HEK293T (cell line): ENCODE measurements around the gene ANKDD1B.

Experiments used
- CTCF ChIA-PET: fragments of 350-600 bp; formaldehyde crosslinking; extraction: SDS; loops from one replicate; lab custom pipeline; 2021; ENCODE audit warnings: antibody characterized with exemption, inconsistent platforms; lab: Yijun Ruan, JAX
- POLR2A ChIA-PET: fragments of 350-600 bp; formaldehyde crosslinking; extraction: SDS; loops from one replicate; lab custom pipeline; 2020; ENCODE audit warnings: antibody characterized with exemption, inconsistent platforms; lab: Yijun Ruan, JAX
- DNase-seq: peaks from one replicate; pipeline ENCODE4 v3.0.0; 2012; ENCODE audit warnings: mixed read lengths; ENCODE audit errors: extremely low spot score
- ARNT ChIP-seq: fragments of 450-650 bp; IDR thresholded peaks from 2 replicates; pipeline ENCODE4 v1.6.1; 2017; ENCODE audit warnings: mild to moderate bottlenecking
- BHLHE40 ChIP-seq: fragments of 450-650 bp; IDR thresholded peaks from 2 replicates; pipeline ENCODE4 v1.6.1; 2016; ENCODE audit warnings: mild to moderate bottlenecking, moderate library complexity, borderline replicate concordance
- CTBP1 ChIP-seq: fragments of 450-650 bp; IDR thresholded peaks from 2 replicates; pipeline ENCODE4 v1.6.1; 2016; ENCODE audit warnings: borderline replicate concordance
- ELF4 ChIP-seq: fragments of 450-650 bp; IDR thresholded peaks from 2 replicates; pipeline ENCODE4 v1.6.1; 2017; ENCODE audit warnings: antibody characterized with exemption
- FOXA1 ChIP-seq: fragments of 450-650 bp; IDR thresholded peaks from 2 replicates; pipeline ENCODE4 v1.6.1; 2016; ENCODE audit warnings: mild to moderate bottlenecking
- FOXK2 ChIP-seq: fragments of 450-650 bp; IDR thresholded peaks from 2 replicates; pipeline ENCODE4 v1.6.1; 2016; ENCODE audit warnings: mild to moderate bottlenecking
- FOXM1 ChIP-seq: fragments of 450-650 bp; IDR thresholded peaks from 2 replicates; pipeline ENCODE4 v1.6.1; 2017; ENCODE audit warnings: mild to moderate bottlenecking, borderline replicate concordance
- HDGF ChIP-seq: fragments of 450-650 bp; IDR thresholded peaks from 2 replicates; pipeline ENCODE4 v1.6.1; 2017; ENCODE audit warnings: antibody characterized with exemption, borderline replicate concordance
- L3MBTL2 ChIP-seq: fragments of 450-650 bp; conservative IDR thresholded peaks from 2 replicates; pipeline ENCODE4 v1.6.1; 2016; ENCODE audit warnings: mild to moderate bottlenecking
- LEF1 ChIP-seq: fragments of 450-650 bp; IDR thresholded peaks from 2 replicates; pipeline ENCODE4 v1.6.1; 2017; ENCODE audit warnings: mild to moderate bottlenecking, borderline replicate concordance
- NFRKB ChIP-seq: fragments of 450-650 bp; IDR thresholded peaks from 2 replicates; pipeline ENCODE4 v1.6.1; 2016; ENCODE audit warnings: mild to moderate bottlenecking, moderate library complexity
- PKNOX1 ChIP-seq: fragments of 450-650 bp; IDR thresholded peaks from 2 replicates; pipeline ENCODE4 v1.6.1; 2016
- SP1 ChIP-seq: fragments of 450-650 bp; IDR thresholded peaks from 2 replicates; pipeline ENCODE4 v1.6.1; 2017
- SUZ12 ChIP-seq: fragments of 450-650 bp; IDR thresholded peaks from 2 replicates; pipeline ENCODE4 v1.6.1; 2016; ENCODE audit warnings: mild to moderate bottlenecking
- TARDBP ChIP-seq: fragments of 450-650 bp; IDR thresholded peaks from 2 replicates; pipeline ENCODE4 v1.6.1; 2016
- ZNF384 ChIP-seq: fragments of 450-650 bp; IDR thresholded peaks from 2 replicates; pipeline ENCODE4 v1.6.1; 2016

The ANKDD1B gene

GRCh38 chr5:75654693-75655295 is 43.5 kb downstream of the ANKDD1B start:
- CTCF ChIA-PET = no interaction called here
- no peak for DNase-seq
- POLR2A ChIA-PET = no interaction called here
- TF ChIP-seq FOXK2 = no peak
- no peak for TF ChIP-seq NFRKB
- TF ChIP-seq CTBP1 = no peak
- no peak for TF ChIP-seq SP1
- TF ChIP-seq TARDBP = no peak

- ChIA-PET CTCF (interaction anchor here (0.5 to 0.8 kb wide), 2 partner anchors 17 to 18 kb away, joined by 3 read pairs; no protein-coding TSS in a partner anchor), POLR2A (interaction anchor here (1.4 kb wide), 1 partner anchor 13 kb away, joined by 4 read pairs; no protein-coding TSS in a partner anchor)
- DNase-seq = peak; percentile 26
- TF ChIP-seq SUZ12 (no peak), HDGF (no peak), PKNOX1 (peak; percentile 60), BHLHE40 (no peak), ZNF384 (no peak)
Measured at GRCh38 chr5:75656311-75657003, 45.2 kb downstream of the ANKDD1B start.

GRCh38 chr5:75659791-75660450 is 48.7 kb downstream of the ANKDD1B start:
- no peak for DNase-seq
- ChIA-PET POLR2A (interaction anchor here (0.7 kb wide), 1 partner anchor 323 kb away, joined by 3 read pairs; the partner anchor contains the start of gene HMGCR), CTCF (no interaction called here)
- TF ChIP-seq LEF1 = no peak

GRCh38 chr5:75660678-75661465 is 49.6 kb downstream of the ANKDD1B start:
- ChIA-PET POLR2A (interaction anchor here (0.7 kb wide), 1 partner anchor 324 kb away, joined by 3 read pairs; the partner anchor contains the start of gene HMGCR), CTCF (no interaction called here)
- TF ChIP-seq FOXA1 = no peak
- TF ChIP-seq ZNF384 = no peak
- TF ChIP-seq CTBP1 = no peak
- TF ChIP-seq ARNT = no peak
- TF ChIP-seq ELF4 = no peak
- no peak for TF ChIP-seq SP1
- TF ChIP-seq BHLHE40 = no peak
- no peak for TF ChIP-seq L3MBTL2
- TF ChIP-seq HDGF = no peak
- no peak for TF ChIP-seq FOXK2
- no peak for TF ChIP-seq NFRKB
- no peak for TF ChIP-seq PKNOX1
- TF ChIP-seq LEF1 = no peak
- TF ChIP-seq SUZ12 = no peak
- no peak for TF ChIP-seq FOXM1
- TF ChIP-seq TARDBP = no peak
- no peak for DNase-seq

GRCh38 chr5:75662061-75662460 is 50.8 kb downstream of the ANKDD1B start:
- DNase-seq = no peak
- CTCF ChIA-PET = no interaction called here
- TF ChIP-seq BHLHE40 (no peak), SUZ12 (no peak), PKNOX1 (no peak), NFRKB (no peak), ARNT (no peak), ZNF384 (no peak), FOXM1 (no peak)
- POLR2A ChIA-PET = no interaction called here

GRCh38 chr5:75663579-75664284 is 52.5 kb downstream of the ANKDD1B start:
- no peak for DNase-seq
- CTCF ChIA-PET = no interaction called here
- TF ChIP-seq FOXM1 (no peak), LEF1 (no peak), ELF4 (no peak), HDGF (no peak), ARNT (no peak), FOXA1 (no peak), ZNF384 (no peak), PKNOX1 (no peak), FOXK2 (no peak), SP1 (no peak), L3MBTL2 (no peak), BHLHE40 (no peak), SUZ12 (no peak)
- POLR2A ChIA-PET = no interaction called here
